ENCODE measurements around the gene RIT1.

RIT1 gene

GRCh38 chr1:155920717-155921116, 9.6 kb upstream of the RIT1 start:
- no peak overlapping the region for H3K9ac ChIP-seq (ENCODE audit: low read length)
- H3F3A ChIP-seq (ENCODE audit: insufficient read depth, low read length): peaks cover 20% of the 10 kb centered on the region
- H2AFZ ChIP-seq (ENCODE audit: low read length): no peak overlapping the region
- H3K27me3 ChIP-seq (replicated peaks; ENCODE audit: insufficient read depth, low read length): no peaks in the 10 kb centered on the region
- peaks cover 54% of the 10 kb centered on the region for H3K36me3 ChIP-seq (replicated peaks; ENCODE audit: insufficient read depth, low read length)
- no peaks in the 10 kb centered on the region for H3K9me2 ChIP-seq (replicated peaks; ENCODE audit: insufficient read depth, low read length)
- no peak overlapping the region for H3K27ac ChIP-seq (ENCODE audit: low read length)
- H3K4me1 ChIP-seq (ENCODE audit: low read length): no peaks in the 10 kb centered on the region
- TF ChIP-seq EZH2 (optimal IDR thresholded peaks at IDR 0.05; ENCODE audit: low read depth, low read length) (no peak), CTCF (IDR thresholded peaks at IDR 0.05; ENCODE audit: low read length) (no peak), EZH2phosphoT487 (IDR thresholded peaks at IDR 0.05; ENCODE audit: low read length) (no peak)
- no peak overlapping the region for H3K4me2 ChIP-seq (ENCODE audit: low read depth, low read length)
- H3K4me3 ChIP-seq (ENCODE audit: low read length): no peak overlapping the region
- peaks cover 78% of the 10 kb centered on the region for H3K79me2 ChIP-seq (ENCODE audit: low read length)
- no peaks in the 10 kb centered on the region for H3K9me3 ChIP-seq (replicated peaks; ENCODE audit: insufficient read depth, low read length)
- no peak for DNase-seq
- H4K20me1 ChIP-seq (ENCODE audit: insufficient read depth, low read length): peaks cover 18% of the 10 kb centered on the region

GRCh38 chr1:155919801-155920200, 8.7 kb upstream of the RIT1 start:
- Histone ChIP-seq H3K9ac (ENCODE audit: low read length) (no peak overlapping the region), H2AFZ (ENCODE audit: low read length) (no peak overlapping the region), H4K20me1 (ENCODE audit: insufficient read depth, low read length) (peaks cover 15% of the 10 kb centered on the region), H3K4me3 (ENCODE audit: low read length) (no peak overlapping the region), H3K27ac (ENCODE audit: low read length) (no peak overlapping the region), H3K79me2 (ENCODE audit: low read length) (peaks cover 75% of the 10 kb centered on the region), H3K9me2 (replicated peaks; ENCODE audit: insufficient read depth, low read length) (no peaks in the 10 kb centered on the region), H3F3A (ENCODE audit: insufficient read depth, low read length) (peaks cover 21% of the 10 kb centered on the region), H3K4me1 (ENCODE audit: low read length) (no peaks in the 10 kb centered on the region), H3K9me3 (replicated peaks; ENCODE audit: insufficient read depth, low read length) (no peaks in the 10 kb centered on the region), H3K4me2 (ENCODE audit: low read depth, low read length) (no peak overlapping the region), H3K36me3 (replicated peaks; ENCODE audit: insufficient read depth, low read length) (peaks cover 54% of the 10 kb centered on the region), H3K27me3 (replicated peaks; ENCODE audit: insufficient read depth, low read length) (no peaks in the 10 kb centered on the region)
- no peak for DNase-seq
- no peak for TF ChIP-seq EZH2phosphoT487 (IDR thresholded peaks at IDR 0.05; ENCODE audit: low read length)
- TF ChIP-seq EZH2 (optimal IDR thresholded peaks at IDR 0.05; ENCODE audit: low read depth, low read length): no peak
- TF ChIP-seq CTCF (IDR thresholded peaks at IDR 0.05; ENCODE audit: low read length): no peak

- Histone ChIP-seq H3K9ac (ENCODE audit: low read length) (no peak overlapping the region), H3K4me3 (ENCODE audit: low read length) (no peak overlapping the region), H3F3A (ENCODE audit: insufficient read depth, low read length) (peaks cover 33% of the 10 kb centered on the region), H3K36me3 (replicated peaks; ENCODE audit: insufficient read depth, low read length) (peaks cover 62% of the 10 kb centered on the region), H3K4me2 (ENCODE audit: low read depth, low read length) (no peak overlapping the region), H3K9me3 (replicated peaks; ENCODE audit: insufficient read depth, low read length) (no peaks in the 10 kb centered on the region), H3K79me2 (ENCODE audit: low read length) (peaks cover 80% of the 10 kb centered on the region), H2AFZ (ENCODE audit: low read length) (no peak overlapping the region), H4K20me1 (ENCODE audit: insufficient read depth, low read length) (peaks cover 15% of the 10 kb centered on the region), H3K4me1 (ENCODE audit: low read length) (no peaks in the 10 kb centered on the region), H3K9me2 (replicated peaks; ENCODE audit: insufficient read depth, low read length) (no peaks in the 10 kb centered on the region), H3K27ac (ENCODE audit: low read length) (no peak overlapping the region), H3K27me3 (replicated peaks; ENCODE audit: insufficient read depth, low read length) (no peaks in the 10 kb centered on the region)
- no peak for DNase-seq
- TF ChIP-seq EZH2phosphoT487 (IDR thresholded peaks at IDR 0.05; ENCODE audit: low read length) (no peak), EZH2 (optimal IDR thresholded peaks at IDR 0.05; ENCODE audit: low read depth, low read length) (no peak), CTCF (IDR thresholded peaks at IDR 0.05; ENCODE audit: low read length) (no peak)
Measured at GRCh38 chr1:155918660-155919059, 7.5 kb upstream of the RIT1 start.

Data from MM.1S (cell line).